GM13976 (cell line): ENCODE measurements around the gene OSBPL10.
"Not testable (repeated sequence)": the region's sequence is repeated elsewhere in the genome, so short reads cannot be mapped to it uniquely, and the experiment has no call there.

Experiments
- DNase-seq: peaks from one replicate; pipeline ENCODE4 v3.0.0; 2012; ENCODE audit warnings: low spot score
- in situ Hi-C: fragments of 300-500 bp; cut with MboI; formaldehyde crosslinking; loops from one replicate; pipeline ENCODE4 v1.12.0; 2022; ENCODE audit warnings: low sequenced_read_pairs, mixed read lengths, inconsistent platforms; ENCODE audit not compliant: unreplicated experiment
- TF ChIP-seq, protein P1 (sequence below): IDR thresholded peaks from 2 replicates; pipeline ENCODE4 v1.5.1; 2012; ENCODE audit warnings: borderline replicate concordance, mild to moderate bottlenecking; ENCODE audit not compliant: insufficient read depth; ENCODE audit errors: extremely low read depth, missing control alignments, control extremely low read depth

OSBPL10 gene

DNA sequence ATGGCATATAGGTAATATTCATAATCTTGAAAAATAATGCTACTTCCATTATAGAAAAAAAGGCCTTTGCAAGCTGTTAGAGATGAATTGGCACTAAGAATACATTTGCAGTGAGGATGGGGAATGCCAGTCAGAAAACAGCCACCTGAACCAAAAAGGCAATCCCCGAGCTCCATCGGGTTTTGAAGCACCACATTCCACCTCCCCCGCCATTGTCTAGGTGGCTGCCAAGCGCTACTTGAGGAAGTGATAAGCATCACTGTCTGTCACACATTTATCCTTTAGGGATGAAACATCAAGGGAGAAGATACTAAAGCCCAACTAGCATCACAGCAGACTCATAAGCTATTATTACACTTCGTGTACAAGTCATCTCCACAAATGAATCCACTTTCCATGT is 112.8 kb downstream of the OSBPL10 start:
- TF ChIP-seq, protein P1, sequence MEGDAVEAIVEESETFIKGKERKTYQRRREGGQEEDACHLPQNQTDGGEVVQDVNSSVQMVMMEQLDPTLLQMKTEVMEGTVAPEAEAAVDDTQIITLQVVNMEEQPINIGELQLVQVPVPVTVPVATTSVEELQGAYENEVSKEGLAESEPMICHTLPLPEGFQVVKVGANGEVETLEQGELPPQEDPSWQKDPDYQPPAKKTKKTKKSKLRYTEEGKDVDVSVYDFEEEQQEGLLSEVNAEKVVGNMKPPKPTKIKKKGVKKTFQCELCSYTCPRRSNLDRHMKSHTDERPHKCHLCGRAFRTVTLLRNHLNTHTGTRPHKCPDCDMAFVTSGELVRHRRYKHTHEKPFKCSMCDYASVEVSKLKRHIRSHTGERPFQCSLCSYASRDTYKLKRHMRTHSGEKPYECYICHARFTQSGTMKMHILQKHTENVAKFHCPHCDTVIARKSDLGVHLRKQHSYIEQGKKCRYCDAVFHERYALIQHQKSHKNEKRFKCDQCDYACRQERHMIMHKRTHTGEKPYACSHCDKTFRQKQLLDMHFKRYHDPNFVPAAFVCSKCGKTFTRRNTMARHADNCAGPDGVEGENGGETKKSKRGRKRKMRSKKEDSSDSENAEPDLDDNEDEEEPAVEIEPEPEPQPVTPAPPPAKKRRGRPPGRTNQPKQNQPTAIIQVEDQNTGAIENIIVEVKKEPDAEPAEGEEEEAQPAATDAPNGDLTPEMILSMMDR, result no peak
- in situ Hi-C loops, result no loop called here
- DNase-seq, result no peak

DNA sequence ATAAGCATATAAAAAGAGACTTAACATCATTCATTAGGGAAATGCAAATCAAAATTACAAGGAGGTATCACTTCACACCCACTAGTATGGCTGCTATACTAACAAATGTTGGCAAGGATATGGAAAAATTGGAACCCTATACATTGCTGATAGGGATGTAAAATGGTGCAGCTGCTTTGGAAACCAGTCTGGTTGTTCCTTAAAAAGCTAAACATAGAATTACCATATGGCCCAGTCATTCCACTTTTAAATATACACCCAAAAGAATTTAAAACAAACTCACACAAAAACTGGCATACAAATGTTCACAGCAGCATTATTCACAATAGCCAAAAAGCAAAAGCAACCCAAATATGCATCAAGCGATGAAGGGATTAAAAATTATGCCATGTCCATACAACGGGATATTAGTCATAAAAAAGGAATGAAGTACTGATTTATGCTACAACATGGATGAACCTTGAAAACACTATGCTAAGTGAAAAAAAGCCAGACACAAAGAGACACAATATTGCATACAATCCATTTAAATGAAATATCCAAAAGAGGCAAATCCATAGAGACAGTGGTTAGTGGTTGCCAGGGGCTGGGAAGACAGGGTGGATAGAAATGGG is 118.3 kb downstream of the OSBPL10 start:
- in situ Hi-C loops, result no loop called here
- no peak for DNase-seq
- TF ChIP-seq, protein P1, result no peak

DNA sequence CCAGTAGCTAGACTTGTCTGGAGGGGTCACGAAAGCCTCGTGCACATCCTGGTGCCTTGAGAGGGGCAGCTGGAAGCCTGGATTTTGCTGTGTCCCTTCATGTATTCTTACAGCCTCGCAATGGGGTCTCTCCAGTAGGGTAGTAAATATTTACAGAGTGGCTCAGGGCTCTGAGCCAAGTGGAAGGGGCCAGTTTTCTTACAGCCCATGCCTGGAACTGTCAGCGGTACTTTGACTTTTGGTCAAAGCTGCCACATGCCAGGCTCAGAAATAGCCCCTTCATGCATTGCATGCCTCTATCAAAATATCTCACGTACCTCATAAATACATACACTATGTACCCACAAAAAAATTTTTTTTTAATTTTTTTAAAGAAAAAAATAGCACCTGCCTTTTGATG is 119.2 kb downstream of the OSBPL10 start:
- in situ Hi-C loops, result no loop called here
- TF ChIP-seq, protein P1, result no peak
- no peak for DNase-seq

DNA sequence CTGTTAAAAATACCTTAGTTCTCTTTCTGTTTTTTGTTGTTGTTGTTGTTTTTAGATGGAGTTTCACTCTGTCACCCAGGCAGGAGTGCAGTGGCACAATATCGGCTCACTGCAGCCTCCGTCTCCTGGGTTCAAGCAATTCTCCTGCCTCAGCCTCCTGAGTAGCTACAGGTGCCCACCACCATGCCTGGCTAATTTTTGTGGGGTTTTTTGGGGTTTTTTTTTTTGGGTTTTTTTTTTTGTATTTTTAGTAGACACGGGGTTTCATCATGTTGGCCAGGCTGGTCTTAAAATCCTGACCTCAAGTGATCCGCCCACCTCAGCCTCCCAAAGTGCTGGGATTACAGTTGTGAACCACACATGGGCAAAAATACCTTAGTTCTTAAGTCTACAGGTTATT is 120.4 kb downstream of the OSBPL10 start:
- in situ Hi-C loops, DNase-seq: not testable (repeated sequence)

DNA sequence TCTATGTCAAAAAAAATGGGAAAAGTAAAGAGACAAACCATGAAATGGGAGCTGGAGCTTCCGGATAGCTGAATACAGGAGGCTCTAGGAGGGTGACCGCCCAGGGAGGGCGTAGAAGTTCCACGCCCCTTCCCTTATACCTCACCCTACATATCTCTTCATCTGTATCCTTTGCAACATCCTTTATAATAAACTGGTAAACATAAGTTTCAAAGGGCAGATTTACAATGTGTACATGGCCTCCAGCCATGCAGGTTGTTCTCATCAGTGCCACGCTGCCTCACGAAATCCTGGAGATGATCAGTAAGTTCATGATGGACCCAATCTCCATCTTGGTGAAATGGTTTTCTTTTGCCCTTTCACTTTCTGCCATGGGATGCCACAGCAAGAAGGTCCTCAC is 121.8 kb downstream of the OSBPL10 start:
- in situ Hi-C loops, result no loop called here
- TF ChIP-seq, protein P1, result no peak
- DNase-seq, result no peak

DNA sequence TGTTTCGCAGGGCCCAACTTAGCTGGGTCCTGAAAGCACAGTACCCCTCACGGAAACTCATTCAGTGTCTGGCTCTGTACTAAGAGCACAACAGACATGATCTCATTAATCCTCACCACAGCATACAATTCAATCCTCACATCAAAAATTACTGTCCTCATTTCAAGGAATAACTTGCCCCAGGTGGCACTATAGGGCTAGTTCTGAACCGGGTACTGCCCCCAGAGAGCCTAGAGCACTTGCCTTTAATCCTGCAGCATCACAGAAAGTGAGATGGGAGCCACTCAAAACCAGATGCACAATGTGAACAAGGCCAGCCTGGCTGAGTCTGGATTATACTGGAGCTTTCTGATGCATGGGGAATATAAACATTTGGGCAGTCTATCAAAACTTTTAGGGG is 122.6 kb downstream of the OSBPL10 start:
- TF ChIP-seq, protein P1, result no peak
- no peak for DNase-seq
- in situ Hi-C loops, result no loop called here

DNA sequence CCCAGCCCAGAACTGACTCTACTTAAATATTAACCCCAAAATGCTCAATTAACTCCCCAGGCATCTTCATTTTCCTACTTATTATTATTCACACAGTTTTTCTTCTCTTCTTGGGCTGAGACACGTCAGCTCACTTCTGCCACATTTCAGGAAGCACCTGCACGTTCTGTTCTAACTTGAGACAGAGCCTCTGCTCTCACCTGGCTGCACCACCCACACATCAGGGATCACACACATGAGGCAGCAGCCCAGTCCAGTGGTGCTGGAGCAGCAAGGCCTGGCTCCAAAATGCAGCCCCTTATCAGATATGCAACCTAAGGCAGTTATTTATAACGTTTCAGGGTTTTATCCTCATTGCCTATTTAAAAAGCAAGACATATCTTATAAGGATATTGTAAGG is 127.5 kb downstream of the OSBPL10 start:
- no peak for DNase-seq
- TF ChIP-seq, protein P1, result no peak
- in situ Hi-C loops, result no loop called here
